ENCODE results near the gene TMEM176A.
"Not testable (repeated sequence)": the region's sequence is repeated elsewhere in the genome, so short reads cannot be mapped to it uniquely, and the experiment has no call there.

The TMEM176A gene

GRCh38 chr7:150800581-150801241, at the start of gene TMEM176A:
Gene TMEM176A, plus strand, starts transcription at chr7:150800769. Its CDS starts 782 bp downstream, at chr7:150801551.
- no peak for DNase-seq (ENCODE audit: low read depth)

- no peak for DNase-seq (ENCODE audit: low read depth)
These were observed 48.9 kb upstream of the TMEM176A start for GRCh38 chr7:150751702-150752101.

- DNase-seq (ENCODE audit: low read depth): no peak
These were observed 47.3 kb upstream of the TMEM176A start for GRCh38 chr7:150753239-150753638.

- no peak for DNase-seq (ENCODE audit: low read depth)
These were observed 46.6 kb upstream of the TMEM176A start for GRCh38 chr7:150753826-150754603.

- no peak for DNase-seq (ENCODE audit: low read depth)
These were observed 45.6 kb upstream of the TMEM176A start for GRCh38 chr7:150754951-150755350.

GRCh38 chr7:150755473-150756099, 45.0 kb upstream of the TMEM176A start:
- peak; percentile 51 for DNase-seq (ENCODE audit: low read depth)

GRCh38 chr7:150756166-150756565, 44.4 kb upstream of the TMEM176A start:
- DNase-seq (ENCODE audit: low read depth): no peak

- no peak for DNase-seq (ENCODE audit: low read depth)
These were observed 43.7 kb upstream of the TMEM176A start for GRCh38 chr7:150756858-150757257.

- no peak for DNase-seq (ENCODE audit: low read depth)
These were observed 41.1 kb upstream of the TMEM176A start for GRCh38 chr7:150759479-150759878.

- no peak for DNase-seq (ENCODE audit: low read depth)
These were observed 34.2 kb upstream of the TMEM176A start for GRCh38 chr7:150766334-150766709.

GRCh38 chr7:150769768-150770167, 30.8 kb upstream of the TMEM176A start:
- DNase-seq (ENCODE audit: low read depth): no peak

GRCh38 chr7:150774131-150774530, 26.4 kb upstream of the TMEM176A start:
- DNase-seq (ENCODE audit: low read depth): not testable (repeated sequence)

- no peak for DNase-seq (ENCODE audit: low read depth)
These were observed 22.4 kb upstream of the TMEM176A start for GRCh38 chr7:150778014-150778737.

GRCh38 chr7:150778738-150779301, 21.7 kb upstream of the TMEM176A start:
- DNase-seq (ENCODE audit: low read depth): peak; percentile 60

- no peak for DNase-seq (ENCODE audit: low read depth)
These were observed 20.3 kb upstream of the TMEM176A start for GRCh38 chr7:150780292-150780691.

GRCh38 chr7:150781103-150781502, 19.5 kb upstream of the TMEM176A start:
- DNase-seq (ENCODE audit: low read depth): no peak

GRCh38 chr7:150781961-150782360, 18.6 kb upstream of the TMEM176A start:
- DNase-seq (ENCODE audit: low read depth): no peak

- no peak for DNase-seq (ENCODE audit: low read depth)
These were observed 16.3 kb upstream of the TMEM176A start for GRCh38 chr7:150784120-150784736.

GRCh38 chr7:150784954-150785353, 15.6 kb upstream of the TMEM176A start:
- DNase-seq (ENCODE audit: low read depth): no peak

- DNase-seq (ENCODE audit: low read depth): no peak
These were observed 13.0 kb upstream of the TMEM176A start for GRCh38 chr7:150787321-150788281.

Data from stimulated activated CD8-positive, alpha-beta memory T cell treated with anti-CD3 and anti-CD28 coated beads, Interleukin-4, amount 100 ng/mL, for 24 hours (primary cell).